Lower lobe of right lung (tissue), 2 donors: ENCODE results near the gene STAG3. TPM values are rescaled to one million over a fixed set of nuclear protein-coding genes. Genes with fewer than 3 reads are reported as not detected.
"Not testable (repeated sequence)": the region's sequence is repeated elsewhere in the genome, so short reads cannot be mapped to it uniquely, and the experiment has no call there.

Source experiments
- ATAC-seq, 2 donors: fragments of 200-7000 bp; cut with Tn5 transposase; one replicate each; pipeline ENCODE4 v1.9.1; 2020 to 2022; ENCODE audit warnings: mild to moderate bottlenecking in 2 of 2, moderate library complexity in 2 of 2
- DNase-seq: peaks from one replicate; pipeline ENCODE4 v3.0.0-alpha.2; 2020
- H3K27ac ChIP-seq: fragments of 200-600 bp; one replicate; pipeline ENCODE4 v1.8.0; 2022
- H3K27me3 ChIP-seq: fragments of 200-600 bp; one replicate; pipeline ENCODE4 v1.8.0; 2022; ENCODE audit warnings: low read depth
- H3K36me3 ChIP-seq: fragments of 200-600 bp; one replicate; pipeline ENCODE4 v1.8.0; 2022; ENCODE audit warnings: mild to moderate bottlenecking
- H3K4me1 ChIP-seq: fragments of 200-600 bp; one replicate; pipeline ENCODE4 v1.8.0; 2022
- H3K4me3 ChIP-seq: fragments of 200-600 bp; one replicate; pipeline ENCODE4 v1.8.0; 2022; ENCODE audit warnings: mild to moderate bottlenecking
- H3K9me3 ChIP-seq: fragments of 200-600 bp; one replicate; pipeline ENCODE4 v1.8.0; 2022
- CTCF ChIP-seq: fragments of 200-600 bp; IDR thresholded peaks from one replicate; pipeline ENCODE4 v1.8.0; 2022; ENCODE audit warnings: antibody characterized with exemption, mild to moderate bottlenecking
- intact Hi-C: fragments of 100-400 bp; cut with DNase I; formaldehyde crosslinking; loops from one replicate; pipeline ENCODE4 v1.11.0; 2022
- total RNA-seq: library from RNA; stranded (reverse); fragmentation: NEBNext Ultra II Directional; extraction: Animal tissue kit (Norgen Biotek cat#: 25700); gene quantifications from one replicate; pipeline ENCODE4 v1.2.1, GENCODE V29; 2021
- donor health status: DM: no; HTN: yes; CAD: no; lungs with severe emphysema.

STAG3 gene
- total RNA-seq, 1 donor from 2014 or later: 4.1 TPM

DNA sequence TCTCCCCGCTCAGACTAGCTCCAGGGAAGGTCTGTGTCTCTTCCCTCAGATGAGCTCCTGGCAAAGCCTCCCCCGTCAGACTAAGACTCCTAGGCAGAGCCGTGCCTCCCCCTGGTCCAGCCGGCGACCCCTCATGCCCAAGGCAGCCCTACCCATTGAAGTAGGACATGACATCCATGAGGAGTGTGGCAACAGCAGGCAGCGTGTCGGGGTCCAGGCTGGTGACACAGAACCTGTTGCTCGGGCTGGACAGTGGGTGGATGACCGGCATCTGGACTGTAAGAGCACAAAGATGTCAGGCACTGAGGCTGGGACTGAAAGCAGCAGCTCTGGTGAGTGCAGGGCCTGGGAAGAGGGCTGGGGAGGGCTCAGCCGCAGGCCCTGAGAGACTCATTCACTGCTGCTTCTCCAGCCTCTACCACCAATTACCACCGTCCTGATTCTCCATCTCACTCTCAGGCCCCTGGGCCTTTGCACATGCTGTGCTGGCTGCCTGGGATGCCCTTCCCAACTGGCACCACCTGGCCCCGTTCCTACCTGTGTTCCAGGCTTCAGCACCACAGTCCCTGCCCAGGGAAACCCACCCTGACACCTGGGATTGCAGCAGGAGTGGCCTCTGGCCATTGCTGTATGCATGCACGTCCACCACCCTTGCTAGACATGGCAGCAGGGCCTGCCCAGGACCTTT is 44.9 kb downstream of the STAG3 start:
- TF ChIP-seq CTCF: no peak
- intact Hi-C loops: no loop called here
- no peaks in the 10 kb centered on the region for H3K27me3 ChIP-seq
- peaks cover 4% of the 10 kb centered on the region for H3K36me3 ChIP-seq
- H3K9me3 ChIP-seq: no peaks in the 10 kb centered on the region
- no peaks in the 10 kb centered on the region for H3K4me1 ChIP-seq
- H3K4me3 ChIP-seq: no peak overlapping the region
- no peak overlapping the region for H3K27ac ChIP-seq
- ATAC-seq (no peak), DNase-seq (no peak)

DNA sequence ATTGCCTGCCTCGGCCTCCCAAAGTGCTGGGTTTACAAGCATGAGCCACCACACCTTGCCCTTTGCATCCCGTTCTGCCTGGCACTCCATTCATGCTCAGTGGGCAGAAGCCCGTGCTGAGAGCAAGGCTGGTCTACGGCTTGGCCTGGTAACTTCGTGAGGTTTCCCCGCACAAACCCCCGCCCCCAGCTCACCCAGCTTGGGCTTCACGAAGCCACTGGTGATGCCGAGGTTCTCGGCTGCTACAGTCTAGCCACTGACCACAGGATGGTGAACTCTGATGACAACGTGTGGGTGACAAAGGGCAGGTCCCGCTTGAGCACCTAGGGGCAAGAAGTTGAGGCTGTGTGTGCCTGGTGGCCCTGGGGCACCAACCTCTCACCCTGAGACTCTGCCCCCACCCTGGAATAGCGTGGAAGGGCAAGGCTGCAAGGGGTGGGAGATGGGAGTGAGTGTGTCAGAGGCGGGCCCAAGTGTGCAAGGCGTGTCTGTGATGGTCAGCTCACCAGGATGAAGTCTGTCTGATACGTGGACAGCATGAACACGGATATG is 45.7 kb downstream of the STAG3 start:
- DNase-seq, H3K27me3 ChIP-seq, ATAC-seq, H3K9me3 ChIP-seq, H3K4me1 ChIP-seq, H3K4me3 ChIP-seq, H3K27ac ChIP-seq, H3K36me3 ChIP-seq, intact Hi-C loops: not testable (repeated sequence)

DNA sequence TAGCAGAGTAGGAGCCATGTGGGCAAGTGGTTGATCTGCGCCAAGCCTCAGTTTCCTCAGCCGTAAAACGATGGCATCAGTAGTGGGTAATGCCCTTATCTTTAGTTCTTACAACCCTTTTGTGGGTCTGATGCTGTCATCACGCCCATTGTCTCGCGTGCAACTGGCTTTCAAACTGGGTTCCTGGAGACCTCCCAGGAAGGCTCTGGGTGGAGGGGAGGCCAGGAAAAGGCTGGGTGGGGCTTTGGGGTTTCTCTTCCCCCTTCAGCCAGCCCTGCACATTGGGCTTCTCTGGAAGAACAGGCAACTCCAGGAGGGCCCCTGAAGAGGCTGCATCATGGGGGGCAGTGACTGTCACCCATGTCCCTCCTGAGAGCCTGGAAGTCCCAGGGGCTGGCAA is 47.2 kb downstream of the STAG3 start:
- H3K36me3 ChIP-seq, H3K27ac ChIP-seq, H3K4me1 ChIP-seq, H3K4me3 ChIP-seq, DNase-seq, H3K9me3 ChIP-seq, H3K27me3 ChIP-seq, ATAC-seq, intact Hi-C loops: not testable (repeated sequence)

DNA sequence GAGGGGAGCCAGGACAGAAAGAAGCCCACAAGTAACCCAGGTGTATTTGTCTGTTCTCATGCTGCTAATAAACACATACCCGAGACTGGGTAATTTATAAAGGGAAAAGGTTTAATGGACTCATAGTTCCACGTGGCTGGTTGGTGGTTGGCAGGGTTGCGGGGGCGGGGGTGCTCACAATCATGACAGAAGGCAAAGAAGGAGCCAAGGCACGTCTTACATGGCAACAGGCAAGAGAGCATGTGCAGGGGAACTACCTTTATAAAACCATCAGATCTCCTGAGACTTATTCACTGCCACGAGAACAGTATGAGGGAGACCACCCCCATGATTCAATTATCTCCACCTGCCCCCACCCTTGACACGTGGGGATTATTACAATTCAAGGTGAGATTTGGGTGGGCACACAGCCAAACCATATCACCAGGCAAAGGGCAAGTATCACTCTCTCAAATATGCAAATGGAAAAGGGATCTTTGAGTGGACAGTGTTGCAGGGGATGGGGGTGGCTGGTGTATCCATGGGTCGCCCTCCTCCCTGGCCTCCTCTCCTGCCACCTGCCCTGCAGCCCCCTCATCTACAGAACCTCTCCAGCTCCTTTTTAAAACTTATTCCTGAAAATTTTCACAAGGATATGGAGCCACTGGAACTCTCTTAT is 57.1 kb downstream of the STAG3 start:
- H3K4me3 ChIP-seq, H3K36me3 ChIP-seq, H3K27me3 ChIP-seq, H3K27ac ChIP-seq, DNase-seq, intact Hi-C loops, ATAC-seq, H3K4me1 ChIP-seq, H3K9me3 ChIP-seq: not testable (repeated sequence)

DNA sequence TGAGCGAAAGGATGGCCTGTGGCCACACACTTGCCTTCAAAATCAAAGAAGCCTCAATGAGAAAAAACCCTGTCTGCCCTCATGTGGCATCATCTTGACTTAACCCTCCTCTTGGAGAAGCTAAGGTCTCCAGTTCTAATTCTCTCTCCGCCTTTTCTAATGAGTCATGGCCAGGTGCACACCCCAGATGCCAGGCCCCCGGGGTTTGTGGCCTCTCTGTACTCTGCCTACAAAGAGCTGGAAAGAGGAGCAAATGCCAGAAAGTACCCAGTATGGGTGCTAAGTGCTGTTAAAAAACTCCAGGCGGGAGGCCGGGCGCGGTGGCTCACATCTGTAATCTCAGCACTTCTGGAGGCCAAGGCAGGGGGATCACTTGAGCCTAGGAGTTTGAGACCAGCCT is 62.3 kb downstream of the STAG3 start:
- intact Hi-C loops, H3K9me3 ChIP-seq, DNase-seq, H3K36me3 ChIP-seq, H3K4me3 ChIP-seq, H3K27ac ChIP-seq, H3K4me1 ChIP-seq, H3K27me3 ChIP-seq, ATAC-seq: not testable (repeated sequence)

GRCh38 chr7:100243385-100243784 is 65.7 kb downstream of the STAG3 start:
- DNase-seq, H3K27me3 ChIP-seq, H3K27ac ChIP-seq, H3K4me3 ChIP-seq, ATAC-seq, intact Hi-C loops, H3K4me1 ChIP-seq, H3K9me3 ChIP-seq, H3K36me3 ChIP-seq: not testable (repeated sequence)

GRCh38 chr7:100244988-100245605 is 67.4 kb downstream of the STAG3 start:
- intact Hi-C loops, H3K4me3 ChIP-seq, ATAC-seq, H3K9me3 ChIP-seq, H3K27me3 ChIP-seq, H3K27ac ChIP-seq, H3K36me3 ChIP-seq, DNase-seq, H3K4me1 ChIP-seq: not testable (repeated sequence)

GRCh38 chr7:100246121-100246864 is 68.6 kb downstream of the STAG3 start:
- ATAC-seq, H3K9me3 ChIP-seq, intact Hi-C loops, H3K27ac ChIP-seq, H3K36me3 ChIP-seq, H3K4me3 ChIP-seq, DNase-seq, H3K27me3 ChIP-seq, H3K4me1 ChIP-seq: not testable (repeated sequence)

- H3K4me3 ChIP-seq, H3K27ac ChIP-seq, H3K9me3 ChIP-seq, DNase-seq, intact Hi-C loops, H3K4me1 ChIP-seq, H3K36me3 ChIP-seq, H3K27me3 ChIP-seq, ATAC-seq: not testable (repeated sequence)
These were observed 69.1 kb downstream of the STAG3 start for GRCh38 chr7:100246865-100247137.
